ENCODE data around the gene DNAH3. TPM values are rescaled to one million over a fixed set of nuclear protein-coding genes. Genes with fewer than 3 reads are reported as not detected.

The DNAH3 gene, protein sequence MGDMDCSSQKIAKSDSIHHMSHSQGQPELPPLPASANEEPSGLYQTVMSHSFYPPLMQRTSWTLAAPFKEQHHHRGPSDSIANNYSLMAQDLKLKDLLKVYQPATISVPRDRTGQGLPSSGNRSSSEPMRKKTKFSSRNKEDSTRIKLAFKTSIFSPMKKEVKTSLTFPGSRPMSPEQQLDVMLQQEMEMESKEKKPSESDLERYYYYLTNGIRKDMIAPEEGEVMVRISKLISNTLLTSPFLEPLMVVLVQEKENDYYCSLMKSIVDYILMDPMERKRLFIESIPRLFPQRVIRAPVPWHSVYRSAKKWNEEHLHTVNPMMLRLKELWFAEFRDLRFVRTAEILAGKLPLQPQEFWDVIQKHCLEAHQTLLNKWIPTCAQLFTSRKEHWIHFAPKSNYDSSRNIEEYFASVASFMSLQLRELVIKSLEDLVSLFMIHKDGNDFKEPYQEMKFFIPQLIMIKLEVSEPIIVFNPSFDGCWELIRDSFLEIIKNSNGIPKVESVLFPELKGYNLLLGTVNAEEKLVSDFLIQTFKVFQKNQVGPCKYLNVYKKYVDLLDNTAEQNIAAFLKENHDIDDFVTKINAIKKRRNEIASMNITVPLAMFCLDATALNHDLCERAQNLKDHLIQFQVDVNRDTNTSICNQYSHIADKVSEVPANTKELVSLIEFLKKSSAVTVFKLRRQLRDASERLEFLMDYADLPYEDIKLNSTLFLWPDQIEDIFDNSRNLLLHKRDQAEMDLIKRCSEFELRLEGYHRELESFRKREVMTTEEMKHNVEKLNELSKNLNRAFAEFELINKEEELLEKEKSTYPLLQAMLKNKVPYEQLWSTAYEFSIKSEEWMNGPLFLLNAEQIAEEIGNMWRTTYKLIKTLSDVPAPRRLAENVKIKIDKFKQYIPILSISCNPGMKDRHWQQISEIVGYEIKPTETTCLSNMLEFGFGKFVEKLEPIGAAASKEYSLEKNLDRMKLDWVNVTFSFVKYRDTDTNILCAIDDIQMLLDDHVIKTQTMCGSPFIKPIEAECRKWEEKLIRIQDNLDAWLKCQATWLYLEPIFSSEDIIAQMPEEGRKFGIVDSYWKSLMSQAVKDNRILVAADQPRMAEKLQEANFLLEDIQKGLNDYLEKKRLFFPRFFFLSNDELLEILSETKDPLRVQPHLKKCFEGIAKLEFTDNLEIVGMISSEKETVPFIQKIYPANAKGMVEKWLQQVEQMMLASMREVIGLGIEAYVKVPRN (N-terminal part only)
- under 0.01 TPM in 1 of 2 replicates, not detected in the other for total RNA-seq

DNA sequence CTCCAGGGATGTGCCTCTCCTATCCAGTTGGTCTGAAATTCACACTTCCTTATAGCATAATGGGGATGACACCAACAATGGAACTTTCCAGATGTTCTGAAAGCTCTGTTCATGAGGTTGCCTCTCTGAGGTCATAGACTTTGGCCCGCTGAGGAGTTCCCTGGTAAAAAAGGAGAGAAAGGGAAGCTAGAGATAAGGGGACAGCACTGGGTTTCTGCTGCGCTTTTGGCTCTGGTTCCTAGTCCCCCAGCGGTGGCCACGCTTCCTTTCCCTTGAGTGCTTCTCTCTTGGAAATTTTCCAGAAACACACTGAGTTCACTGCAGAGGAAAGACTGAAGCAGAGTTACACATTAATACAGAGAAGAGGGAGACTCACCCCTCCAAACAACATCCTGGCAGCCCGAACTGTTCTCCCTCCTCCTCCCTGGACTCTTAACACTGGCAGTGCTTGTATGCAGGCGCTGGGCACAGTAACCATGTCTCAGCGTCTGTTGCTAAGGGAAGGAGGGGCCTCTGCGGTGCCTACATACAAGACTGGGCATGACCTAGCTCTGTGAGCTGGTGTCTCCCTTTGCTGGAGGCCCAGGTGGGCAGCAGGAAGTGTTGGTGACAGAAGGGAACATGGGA is at the start of gene DNAH3:
TSS of gene DNAH3 (minus strand) at position 472 of the 627 bp plus-strand sequence. CDS start 527 bp downstream, outside the sequence.

DNA sequence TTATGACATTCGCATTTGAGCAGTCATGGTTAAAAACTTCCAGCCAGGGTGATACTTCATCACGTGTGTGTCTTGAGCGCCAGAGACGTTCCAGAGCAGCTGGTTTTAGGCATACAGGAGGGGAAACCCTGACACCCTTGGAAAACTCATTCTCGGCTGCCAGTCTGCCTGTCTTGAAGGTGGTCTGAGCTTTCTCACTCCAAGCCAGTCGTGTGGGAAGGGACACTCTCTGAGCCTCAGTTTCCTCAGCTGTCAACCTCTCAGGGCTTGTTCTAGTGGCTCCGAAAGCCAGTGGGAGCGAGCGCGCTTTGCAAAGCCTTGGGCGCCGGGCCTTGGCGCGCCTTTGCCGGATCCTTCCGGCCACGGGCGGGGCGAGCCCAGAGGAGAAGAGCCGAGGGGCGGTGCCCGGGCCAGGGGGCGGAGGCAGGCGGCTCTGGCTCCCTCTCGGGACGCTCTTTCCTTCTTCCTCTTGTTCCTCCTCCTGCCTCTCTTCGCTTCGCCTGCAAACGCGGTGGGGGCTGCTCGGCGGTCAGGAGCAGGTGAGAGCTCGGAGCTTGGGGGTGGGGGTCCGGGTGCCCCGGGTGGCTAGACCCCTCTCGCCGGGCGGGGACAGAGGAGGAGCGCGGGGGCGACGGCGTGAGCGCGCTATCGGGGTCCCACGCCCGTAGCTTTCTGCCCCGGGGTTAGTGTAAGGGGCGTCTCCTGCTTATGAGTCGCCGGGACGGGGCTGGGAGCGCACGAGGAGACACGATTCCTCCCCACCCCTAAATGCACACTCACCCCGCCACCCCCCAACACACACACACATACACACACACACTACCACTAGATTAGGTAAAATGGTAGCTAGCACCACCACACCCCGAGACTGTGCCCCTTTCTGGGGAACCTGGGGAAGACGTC is 7.8 kb upstream of the DNAH3 start, which contains the start of gene LDAF1:
TSS of gene LDAF1 (plus strand) at position 467 of the 903 bp plus-strand sequence. CDS start 2,509 bp downstream, outside the sequence.

DNA sequence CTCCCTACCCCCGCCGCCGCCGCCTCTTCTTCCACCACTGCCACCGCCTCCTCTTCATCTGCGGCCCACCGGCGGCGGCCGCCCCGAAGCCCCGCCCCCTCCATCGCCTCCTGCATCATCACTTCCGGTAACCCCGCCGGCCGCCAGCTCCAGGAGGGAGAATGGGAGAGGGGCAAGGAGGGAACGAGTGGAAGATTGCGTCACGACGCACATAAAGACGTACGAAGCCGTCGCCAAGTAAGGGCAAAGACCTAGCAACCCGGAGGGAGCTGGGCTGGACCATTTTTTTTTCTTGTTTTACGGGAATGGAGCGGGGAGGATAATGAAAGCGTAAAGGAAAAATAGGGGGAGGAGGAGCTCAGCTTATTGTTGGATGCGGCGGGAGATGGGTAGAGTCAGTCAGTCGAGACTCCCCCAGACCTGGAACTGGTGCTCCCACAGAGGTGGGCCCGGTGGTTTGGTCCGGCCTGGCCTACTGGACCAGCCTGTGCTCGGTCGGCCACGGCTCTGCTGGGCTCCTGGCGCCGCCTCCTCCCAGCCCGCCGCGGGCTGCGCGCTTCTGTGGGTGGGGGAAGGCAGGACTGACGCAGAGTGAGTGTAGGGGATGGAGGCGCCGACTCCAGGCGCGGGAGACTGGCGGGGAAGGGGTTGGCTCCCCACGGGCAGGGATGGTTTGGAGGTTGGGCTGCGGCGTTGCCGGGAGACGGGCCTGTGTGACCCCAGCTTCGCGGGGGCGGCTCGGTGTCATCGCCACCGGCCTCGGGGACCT is 250.2 kb downstream of the DNAH3 start, which contains the start of the genes DCUN1D3 and LYRM1:
TSS of gene DCUN1D3 (minus strand) at position 60 of the 769 bp plus-strand sequence. CDS start 37,820 bp downstream, outside the sequence.
TSS of gene LYRM1 (plus strand) at position 473 of the 769 bp plus-strand sequence. CDS start 14,785 bp downstream, outside the sequence.

Other genes starting within 250 kb of the DNAH3 start
- gene LDAF1, start 7.8 kb upstream of the DNAH3 start, total RNA-seq, result 23.1 and 32.7 TPM in 2 replicates
- not detected in 2 replicates for gene ZP2, start 60.7 kb upstream of the DNAH3 start, total RNA-seq
- not detected in 2 replicates for gene ANKS4B, start 82.9 kb upstream of the DNAH3 start, total RNA-seq
- 0.37 and 0.59 TPM in 2 replicates for gene CRYM, start 127.4 kb upstream of the DNAH3 start, total RNA-seq

Data from subcutaneous preadipocyte (primary cell).